ENCODE data around the gene MTMR10.

MTMR10 gene

DNA sequence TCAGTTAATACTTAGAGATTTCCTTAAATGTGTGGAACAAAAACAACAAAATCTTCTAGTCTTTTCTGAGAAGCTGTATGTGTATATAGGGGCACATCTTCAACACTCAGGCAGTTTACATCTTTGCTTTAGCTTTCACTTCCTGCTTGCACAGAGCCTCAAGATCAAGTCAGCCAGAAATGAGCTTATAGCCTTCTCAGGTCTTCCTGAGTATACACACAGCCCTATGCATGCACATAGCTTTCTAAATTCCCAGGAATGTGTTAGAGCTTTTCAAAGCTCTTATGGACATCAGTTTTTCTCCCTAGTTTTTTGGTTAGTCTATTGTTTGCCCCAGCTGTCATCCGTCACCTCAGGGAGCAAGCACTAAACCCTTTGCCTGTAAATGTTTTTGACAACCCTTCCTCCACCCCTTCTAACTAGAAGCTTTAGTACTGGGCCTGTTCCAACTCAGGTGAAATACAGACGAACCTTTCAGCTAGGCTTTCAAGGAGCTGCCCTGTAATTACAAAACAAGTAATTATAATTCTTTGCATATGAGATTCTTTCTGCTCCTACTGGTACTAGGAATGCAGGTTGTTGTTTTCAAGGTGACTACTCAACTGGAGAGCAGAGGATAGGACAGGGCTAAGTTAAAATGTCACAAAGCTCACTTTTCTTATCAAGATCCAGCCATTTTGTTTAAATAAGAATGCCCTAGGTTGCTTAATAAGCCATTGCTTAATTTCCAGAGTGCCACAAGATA is 22.6 kb upstream of the MTMR10 start:
- no peak for DNase-seq

DNA sequence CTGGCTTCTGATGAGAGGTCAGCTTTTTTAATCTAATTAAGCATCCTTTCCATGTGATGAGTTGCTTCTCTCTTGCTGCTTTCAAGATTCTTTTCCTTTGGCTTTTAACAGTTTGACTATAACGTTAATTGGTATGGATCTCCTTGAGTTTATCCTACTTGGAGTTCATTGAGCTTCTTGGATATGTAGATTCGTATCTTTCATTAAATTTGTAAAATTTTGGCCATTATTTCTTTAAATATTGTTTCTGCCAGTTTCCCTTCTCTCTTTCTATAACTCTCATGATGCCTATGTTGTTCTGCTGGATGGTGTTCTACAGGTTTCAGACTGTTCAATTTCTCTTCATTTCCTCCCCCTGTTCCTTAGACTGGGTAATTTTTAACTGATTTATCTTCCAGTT is 21.0 kb upstream of the MTMR10 start:
- no peak for DNase-seq

DNA sequence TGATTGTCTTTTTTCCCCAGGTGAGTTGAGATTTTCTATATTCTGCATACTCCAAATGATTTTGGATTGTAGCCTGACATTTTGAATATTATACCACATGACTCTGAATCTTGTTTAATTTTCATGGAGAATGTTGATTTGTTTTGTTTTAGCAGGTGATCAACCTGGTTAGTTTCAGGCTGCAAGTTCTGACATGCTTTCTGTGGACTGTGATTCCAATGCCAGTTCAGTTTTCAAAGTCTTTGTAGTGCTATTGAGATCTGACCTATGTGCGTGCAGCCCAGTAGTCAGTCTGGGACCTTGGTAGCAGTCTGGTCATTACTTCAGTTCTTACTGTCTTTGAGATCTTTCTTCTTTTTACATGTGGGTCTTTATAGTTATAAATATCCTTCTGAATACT is 18.6 kb upstream of the MTMR10 start:
- no peak for DNase-seq

DNA sequence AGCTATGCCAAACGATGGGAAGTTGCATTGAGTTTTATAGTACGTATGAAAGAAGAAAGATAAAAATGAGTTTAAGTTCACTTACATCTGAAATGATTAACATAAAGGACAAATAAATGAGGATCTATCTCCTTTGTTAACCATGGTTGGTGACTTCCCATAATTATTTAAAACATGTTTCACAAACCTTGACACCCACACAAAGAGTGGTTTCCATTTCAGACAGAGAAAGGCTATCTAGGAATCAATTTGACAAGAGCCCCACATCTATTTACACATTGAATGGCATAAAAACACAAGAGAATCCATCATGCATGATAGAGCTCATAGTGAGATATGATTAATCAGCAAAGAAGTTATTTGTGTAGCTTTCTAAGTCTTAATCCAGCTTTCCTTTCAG is 14.2 kb upstream of the MTMR10 start:
- no peak for DNase-seq

DNA sequence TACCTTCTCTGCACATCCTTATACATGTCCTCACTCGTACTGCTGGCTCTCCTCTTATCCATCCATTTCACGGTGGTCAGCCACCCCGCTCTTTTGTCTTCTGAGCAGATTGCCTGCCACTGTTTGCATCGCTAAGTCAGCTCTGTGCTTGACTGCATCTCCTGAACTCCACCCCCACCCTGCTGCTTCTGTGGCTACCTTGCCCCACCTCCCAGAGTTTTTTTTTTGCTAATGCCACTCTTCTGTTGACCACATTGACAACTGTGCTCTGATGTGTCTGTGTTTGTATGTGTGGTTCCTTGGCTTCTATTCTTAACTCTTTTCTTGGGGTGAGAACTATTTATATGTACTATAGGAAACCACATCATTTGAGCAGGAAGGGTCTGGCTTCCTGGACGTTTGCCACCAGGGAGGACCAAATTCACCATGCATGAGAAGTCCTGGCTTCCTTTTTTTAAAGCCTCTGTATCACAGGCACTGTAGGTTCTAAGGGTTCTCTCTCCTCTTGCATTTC is 12.8 kb upstream of the MTMR10 start:
- no peak for DNase-seq

DNA sequence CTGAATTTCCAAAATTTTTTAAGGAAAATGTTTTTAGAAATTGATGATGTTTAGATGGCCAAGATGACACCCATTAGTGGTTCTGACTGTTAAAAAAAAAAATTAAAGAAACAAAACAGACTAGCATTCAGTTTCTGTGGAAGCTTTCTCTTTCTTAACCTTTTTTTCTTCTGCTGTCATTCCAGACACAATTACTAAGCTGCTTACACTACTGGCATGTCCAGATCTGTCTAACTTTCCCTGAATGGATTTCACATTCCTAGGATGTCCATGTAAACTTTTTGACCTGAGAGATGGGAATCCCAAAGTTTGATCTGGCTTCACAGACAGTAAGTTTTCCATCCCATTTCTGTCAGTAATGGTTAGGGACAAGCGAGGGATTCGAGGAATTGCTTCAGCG is 10.3 kb upstream of the MTMR10 start:
- no peak for DNase-seq

DNA sequence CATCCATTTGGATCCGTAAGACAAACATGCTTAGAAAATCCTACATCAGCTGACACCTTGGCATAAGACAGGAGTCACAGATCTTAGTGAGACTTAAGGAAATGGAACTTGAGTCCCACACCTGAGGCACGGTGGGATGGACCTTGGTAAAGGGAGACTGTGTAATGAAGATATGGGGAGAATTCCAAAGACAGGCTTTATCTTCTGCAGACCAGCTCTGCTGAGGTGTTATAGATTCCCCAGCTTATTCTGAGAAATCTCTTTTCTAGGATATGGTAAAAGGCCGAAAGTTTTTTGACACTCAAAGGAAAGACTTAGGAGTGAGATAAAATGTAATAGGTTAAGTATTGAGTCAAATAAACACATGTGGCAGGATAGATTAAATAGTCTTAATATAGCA is 8.3 kb upstream of the MTMR10 start:
- no peak for DNase-seq

DNA sequence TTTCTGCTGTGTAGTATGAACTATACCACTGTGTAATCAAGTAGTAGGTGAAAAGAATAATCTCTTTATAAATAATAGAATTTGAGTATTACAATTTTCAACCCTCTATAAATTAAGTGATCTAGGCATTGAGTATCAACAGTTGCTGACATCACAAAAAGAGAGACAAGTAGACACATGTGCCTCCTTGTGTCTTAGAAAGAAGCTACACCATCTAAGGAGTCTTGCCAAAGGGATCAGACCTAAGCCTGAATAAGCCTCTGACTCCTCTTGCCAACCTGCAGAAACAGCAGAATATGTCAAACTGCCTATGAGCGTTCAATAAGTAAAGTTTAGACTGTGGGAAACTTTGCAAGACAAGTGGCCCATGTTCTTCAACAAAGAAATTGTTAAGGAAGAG is 5.8 kb upstream of the MTMR10 start:
- DNase-seq: no peak

DNA sequence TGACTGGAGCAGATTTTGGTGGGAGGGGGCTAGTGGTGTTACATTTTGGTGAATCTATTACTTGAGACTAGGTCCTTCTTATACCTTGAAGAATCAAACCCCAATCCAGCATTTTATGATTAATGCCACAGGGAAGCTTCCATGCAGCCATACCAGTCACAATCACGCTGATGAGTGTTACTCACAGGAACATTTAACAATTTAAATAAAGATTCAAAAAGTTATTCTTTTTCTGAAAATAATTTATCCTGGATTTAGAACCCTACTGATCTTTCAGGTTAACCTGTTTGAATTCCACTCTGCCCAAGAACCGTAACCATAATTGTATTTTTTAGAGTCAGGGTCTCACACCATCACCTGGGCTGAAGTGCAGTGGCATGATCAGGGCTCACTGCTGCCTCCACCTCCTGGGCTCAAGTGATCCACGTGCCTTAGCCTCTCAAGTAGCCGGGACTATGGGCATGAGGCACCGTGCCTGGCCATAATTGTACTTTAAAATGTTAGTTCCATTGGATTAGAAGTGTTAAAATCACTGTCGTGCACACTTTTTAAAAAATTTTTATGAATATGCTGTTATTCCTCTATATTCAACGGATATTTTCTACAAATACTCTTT is 929 bp upstream of the MTMR10 start:
- DNase-seq: peak; percentile 25

DNA sequence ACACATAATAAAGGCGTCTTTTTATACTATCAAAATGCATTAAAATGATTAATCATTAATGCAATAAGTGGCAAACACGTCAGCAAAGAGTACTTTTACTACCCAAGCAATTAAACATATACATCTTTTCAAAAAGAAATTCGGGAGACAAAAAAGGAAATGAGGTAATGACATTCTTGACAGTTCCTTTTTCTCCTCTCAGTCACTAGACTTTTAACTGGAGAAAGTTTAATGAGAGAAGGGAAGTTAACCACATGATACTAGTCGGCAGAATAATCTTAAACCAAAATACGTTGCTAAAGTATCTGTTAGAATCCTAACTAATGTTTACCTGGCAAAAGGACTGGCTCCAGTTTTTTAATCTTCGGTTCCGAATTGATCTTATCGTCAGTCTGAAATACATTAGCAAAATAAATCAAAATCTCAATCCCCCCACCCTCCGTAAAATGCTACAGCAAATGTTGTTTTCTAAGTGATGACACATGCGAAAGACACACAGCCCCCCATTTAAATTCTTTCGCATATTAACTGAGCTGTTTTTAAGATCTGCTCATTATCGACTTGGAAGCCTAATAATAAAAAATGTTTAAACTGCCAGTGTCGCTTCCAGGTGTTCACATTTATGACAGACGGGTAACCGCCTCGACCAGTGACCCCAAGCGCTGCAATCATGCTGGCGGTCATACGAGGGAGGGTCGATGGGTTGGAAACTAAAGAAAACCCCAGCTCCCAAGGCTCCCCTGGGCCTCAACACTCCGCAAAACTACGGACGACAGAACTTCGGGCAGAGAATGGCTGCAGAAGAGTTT is 778 bp downstream of the MTMR10 start:
- peak; percentile 39 for DNase-seq

DNA sequence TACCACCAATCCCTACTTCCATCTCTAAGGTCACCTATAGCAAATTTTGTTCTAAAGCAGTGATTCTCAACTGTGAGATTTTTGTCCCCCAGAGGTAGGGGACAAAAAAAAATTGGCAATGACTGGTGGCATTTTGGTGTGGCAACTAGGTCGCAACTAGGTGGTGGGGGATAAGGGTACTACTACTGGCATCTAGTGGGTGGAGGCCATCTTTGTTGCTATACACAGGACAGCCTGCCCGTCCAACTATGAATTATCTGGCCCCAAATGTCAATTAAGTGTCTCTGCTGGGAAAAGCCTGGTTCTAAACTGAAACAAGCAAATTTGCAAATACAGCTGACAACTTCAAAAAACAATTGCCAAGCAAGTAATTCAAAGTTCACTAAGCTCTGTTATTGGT is 1.4 kb downstream of the MTMR10 start:
- DNase-seq: no peak

DNA sequence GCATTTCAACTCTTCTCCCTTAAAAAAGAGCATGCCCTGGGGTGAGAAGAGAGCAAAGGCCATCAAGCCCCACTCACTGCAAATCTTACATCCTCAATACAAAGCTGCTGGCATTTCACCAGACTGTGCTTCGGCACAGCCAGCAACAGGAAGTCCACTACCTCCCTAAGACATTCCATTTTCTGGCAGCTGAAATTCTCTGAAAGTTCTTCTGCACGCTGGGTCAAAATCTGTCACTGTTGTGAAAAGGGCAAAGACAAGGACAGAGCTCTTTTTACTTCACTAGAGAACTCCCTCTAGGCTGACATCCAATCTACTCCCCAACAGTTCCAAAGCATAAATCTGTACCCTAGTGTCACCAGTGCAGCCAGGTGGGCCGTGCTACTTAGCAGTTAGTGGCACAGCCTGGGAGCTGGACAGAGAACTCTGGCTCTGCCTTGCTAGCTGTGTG is 6.3 kb downstream of the MTMR10 start:
- no peak for DNase-seq

DNA sequence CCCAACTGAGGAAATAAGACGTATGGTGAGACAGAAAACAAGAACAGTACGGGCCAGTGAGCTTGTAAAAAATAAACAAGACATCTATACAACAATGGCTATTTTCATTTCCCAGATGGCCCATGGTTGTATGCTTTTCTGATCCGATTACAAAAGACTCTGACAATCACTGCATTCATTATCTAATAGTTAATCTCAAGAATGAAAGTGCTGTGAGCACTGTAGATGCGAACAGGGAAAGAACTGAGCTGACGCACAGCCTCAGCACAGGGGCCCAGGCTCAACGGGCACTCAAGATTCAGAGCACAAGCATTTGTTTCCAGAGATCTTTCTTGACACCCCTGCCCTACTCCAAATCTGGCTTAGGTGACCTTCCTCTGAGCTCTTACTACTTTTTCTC is 6.9 kb downstream of the MTMR10 start:
- no peak for DNase-seq

DNA sequence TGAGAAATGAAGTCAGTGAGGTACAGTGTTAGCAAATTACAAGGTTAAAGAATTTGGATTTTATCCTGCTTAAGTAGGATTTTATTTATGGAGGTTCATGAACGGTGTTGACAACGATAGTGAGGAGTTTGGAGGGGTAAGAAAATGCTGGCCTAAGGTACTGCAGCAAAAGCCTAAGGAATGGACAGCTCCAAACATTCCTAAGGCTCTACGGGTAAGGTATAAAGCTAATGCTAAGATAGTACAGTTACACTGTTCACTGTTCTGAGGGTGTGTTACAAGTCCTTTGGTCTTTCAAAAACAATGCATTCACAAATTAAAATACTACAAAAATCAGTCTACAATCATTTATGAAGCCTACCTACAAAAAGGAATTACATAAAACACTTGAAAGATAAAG is 7.3 kb downstream of the MTMR10 start:
- no peak for DNase-seq

DNA sequence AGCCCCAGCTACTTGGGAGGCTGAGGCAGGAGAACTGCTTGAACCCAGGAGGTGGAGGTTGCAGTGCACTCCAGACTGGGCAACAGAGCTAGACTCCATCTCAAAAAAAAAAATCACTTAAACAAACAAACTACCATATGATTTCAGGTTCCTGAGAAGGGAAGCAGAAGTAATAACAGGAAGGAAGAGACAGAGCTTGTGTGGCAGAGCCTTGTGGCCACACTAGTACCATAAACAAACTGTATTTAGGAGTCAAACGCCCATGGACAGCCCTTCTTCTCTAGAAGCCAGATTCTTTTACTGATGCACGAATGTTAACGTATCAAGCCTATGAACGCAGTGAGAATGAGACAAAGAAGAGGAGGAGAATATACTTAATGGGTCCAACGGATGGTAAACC is 12.0 kb downstream of the MTMR10 start:
- DNase-seq: no peak

DNA sequence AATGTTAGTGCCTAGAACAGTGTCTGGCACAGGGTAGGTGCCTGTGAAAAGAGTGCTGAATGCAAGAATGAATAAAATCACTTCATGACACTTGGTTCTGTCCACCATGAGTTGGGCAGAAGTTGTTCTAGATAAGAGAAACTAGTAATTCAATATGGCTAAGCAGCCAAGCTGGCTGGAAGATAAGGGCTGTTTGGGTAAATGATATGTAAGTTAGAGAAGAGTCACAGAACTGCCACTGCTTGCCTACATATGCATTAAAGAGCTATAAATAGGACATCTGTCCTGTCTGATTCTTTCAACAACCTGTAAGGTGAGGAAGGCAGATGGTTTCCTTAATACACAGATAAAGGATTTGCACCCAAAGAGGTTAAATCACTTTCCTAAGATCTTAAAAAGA is 13.1 kb downstream of the MTMR10 start:
- no peak for DNase-seq

DNA sequence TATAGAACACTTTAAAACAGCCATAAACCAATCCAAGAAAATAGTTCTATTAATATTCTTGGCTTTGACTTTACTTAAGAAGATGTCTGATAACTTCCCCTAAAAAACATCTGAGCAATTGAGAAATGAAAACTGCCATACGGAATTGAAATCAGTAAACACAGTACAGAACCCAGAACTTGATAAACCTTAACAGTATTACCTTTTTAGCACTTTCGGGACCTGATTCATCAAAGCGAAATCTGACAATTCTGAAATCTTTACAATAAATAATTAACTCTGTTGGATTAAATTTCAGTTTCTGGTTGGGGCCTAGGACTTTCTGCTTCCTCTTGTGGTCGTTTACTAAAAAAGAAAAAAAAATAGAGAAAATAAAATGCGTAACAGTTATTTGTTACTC is 17.3 kb downstream of the MTMR10 start:
- no peak for DNase-seq

DNA sequence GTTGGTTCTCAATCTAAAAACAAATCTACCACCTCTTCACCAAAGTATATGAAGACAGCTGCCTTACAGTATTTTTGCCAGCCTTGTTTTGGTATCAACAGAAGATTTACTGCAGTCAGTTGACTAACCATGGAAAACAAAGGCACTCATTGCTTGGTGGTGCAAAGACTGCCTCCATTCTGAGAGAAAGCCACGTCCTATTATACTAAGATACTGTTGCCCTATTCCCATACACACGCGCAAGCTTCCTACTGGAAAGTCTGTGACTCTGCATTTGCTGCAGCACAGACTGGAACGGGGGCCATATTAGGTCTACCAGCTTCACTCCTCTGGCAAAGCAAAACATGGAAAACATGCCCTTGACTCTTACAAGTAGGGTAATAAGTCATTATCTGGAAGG is 18.0 kb downstream of the MTMR10 start:
- DNase-seq: no peak

DNA sequence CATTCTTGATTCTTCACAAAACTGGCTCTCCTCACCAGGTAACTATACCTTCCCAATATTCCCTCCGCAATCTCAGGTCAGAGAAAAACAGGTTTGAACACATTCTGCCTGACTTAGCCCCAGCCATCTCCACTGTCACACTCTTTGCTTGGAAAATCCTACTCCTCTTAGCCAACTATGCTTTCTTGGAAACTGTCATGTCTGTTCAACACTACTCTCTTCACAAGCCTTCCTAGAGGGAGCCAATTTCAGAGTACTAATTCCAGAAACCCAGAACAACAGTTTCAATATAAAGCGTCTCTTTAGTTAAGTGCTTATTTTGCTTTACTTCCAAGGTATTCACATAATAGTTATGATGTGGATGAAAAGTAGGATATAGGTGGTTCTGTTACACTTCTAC is 21.7 kb downstream of the MTMR10 start:
- DNase-seq: no peak

DNA sequence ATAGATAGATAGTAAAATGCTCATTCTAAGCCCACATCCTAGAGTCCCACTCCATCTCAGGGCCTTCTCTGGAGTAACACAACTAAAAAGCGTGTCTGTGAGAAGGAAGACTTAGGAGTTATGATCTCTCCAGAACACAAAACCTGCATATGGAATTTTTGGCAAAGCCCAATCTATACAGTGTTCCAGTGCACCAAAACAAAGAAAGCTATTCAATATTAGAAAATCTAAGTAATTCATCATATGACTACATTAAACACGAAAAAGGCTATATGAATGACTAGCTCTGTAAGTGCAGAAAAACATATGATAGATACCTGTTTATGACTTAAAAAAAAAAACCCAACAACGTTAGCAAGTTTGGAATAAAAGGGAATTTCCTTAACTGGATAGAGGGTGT is 27.7 kb downstream of the MTMR10 start:
- DNase-seq: no peak

DNA sequence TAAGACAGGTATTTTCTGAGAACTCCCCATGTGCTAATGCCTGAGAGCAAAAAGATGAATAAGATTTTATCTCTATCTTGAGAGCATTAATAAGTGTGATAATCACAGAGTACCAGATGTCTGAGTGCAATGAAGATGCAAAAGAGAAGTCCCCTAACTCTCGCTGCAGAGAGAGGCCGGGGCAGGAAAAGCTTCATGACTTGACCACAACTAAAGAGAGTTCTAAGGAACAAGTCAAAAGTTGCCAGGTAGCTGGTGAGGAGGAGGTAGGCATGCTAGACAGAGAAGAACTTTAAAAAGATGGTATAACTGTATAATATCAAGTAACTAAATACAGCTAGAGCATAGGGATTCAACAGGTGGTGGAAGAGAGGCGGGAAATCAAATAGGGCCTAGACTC is 28.8 kb downstream of the MTMR10 start:
- no peak for DNase-seq

DNA sequence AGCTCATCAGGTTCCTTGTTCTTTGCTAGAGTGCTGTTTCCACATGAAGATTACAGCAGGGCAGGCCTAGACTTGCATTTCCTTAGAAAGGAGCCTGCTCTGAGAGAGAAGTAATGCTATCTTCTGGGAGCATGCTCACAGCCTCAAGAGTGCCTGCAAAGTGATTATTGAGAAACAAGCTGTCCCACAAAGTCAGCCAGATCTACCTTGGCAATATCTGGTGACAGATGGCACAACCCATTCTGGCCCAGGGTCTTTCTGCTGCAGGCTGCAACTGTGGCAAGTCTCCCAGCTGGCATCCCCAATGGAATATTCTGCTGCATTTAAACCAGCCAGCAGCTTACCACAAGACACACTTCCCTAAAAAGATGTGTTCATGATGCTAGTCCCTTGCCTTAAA is 29.3 kb downstream of the MTMR10 start:
- no peak for DNase-seq

DNA sequence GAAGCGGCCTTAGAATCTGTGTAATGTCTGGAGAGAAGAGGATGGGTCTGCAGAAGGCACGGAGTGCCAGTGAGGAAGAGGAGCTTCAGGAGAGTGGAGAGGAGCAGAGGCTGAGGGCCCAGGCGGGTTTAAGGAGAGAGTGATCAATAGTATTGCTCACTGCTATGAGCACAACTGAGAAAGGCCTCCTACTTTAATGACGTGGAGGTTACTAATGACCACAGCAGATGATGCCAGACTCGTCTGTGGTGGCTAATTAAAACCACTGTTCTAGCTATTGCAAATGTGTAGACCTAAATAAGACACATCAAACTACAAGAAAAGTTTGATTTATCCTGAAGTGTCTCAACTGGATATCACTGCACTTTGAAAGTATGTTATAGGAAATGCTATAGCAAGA is 33.2 kb downstream of the MTMR10 start:
- no peak for DNase-seq
